IPS DF 4.7 (cell line): Measurements from ENCODE around the gene CCDC91.
"Not testable (repeated sequence)": the region's sequence is repeated elsewhere in the genome, so short reads cannot be mapped to it uniquely, and the experiment has no call there.

ENCODE experiments used
- DNase-seq: peaks from one replicate; pipeline ENCODE4 v3.0.0-alpha.2; 2013; ENCODE audit warnings: low spot score; ENCODE audit errors: extremely low read depth

The CCDC91 gene

DNA sequence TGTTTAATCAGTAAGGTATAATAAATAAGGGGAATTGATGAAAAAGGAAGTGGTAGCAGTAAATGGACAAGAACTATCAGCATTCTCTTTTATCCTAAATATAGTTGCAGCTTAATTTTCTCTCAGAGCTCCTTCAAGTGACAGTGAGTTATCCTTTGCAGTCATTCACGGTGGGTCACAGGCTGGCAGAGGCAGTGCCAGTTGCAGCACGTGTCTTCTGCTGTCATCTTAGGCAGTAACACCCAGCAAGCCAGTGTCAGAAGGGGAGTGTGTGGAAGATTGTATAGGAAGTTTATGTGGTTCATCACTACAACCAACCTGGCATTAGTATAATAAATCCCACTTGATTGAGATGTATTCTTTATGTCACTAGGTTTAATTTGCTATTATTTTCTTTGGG, 170.0 kb downstream of the CCDC91 start:
- DNase-seq, result no peak

GRCh38 chr12:28367326-28367725, 177.1 kb downstream of the CCDC91 start:
- no peak for DNase-seq

- no peak for DNase-seq
These were observed 177.7 kb downstream of the CCDC91 start for GRCh38 chr12:28367993-28368392.

GRCh38 chr12:28369483-28369882, 179.2 kb downstream of the CCDC91 start:
- DNase-seq, result no peak

DNA sequence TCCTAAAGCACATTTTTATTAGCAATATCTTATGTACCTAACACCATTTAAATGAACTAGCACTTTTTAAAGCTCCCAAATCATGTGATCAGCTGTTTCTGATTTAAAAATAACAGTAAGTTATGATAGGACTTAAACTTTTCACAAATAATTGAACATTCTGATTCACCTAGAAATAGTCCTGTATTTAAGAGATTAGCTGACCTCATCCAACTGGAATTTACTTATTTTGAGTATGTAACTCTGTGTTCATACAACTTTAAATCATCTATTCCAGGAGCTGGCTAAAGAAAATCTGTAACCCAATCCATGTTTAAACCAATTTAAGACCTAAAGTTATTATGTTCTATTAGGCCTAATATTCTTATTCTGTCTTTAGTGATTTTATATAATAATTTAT, 184.3 kb downstream of the CCDC91 start:
- no peak for DNase-seq

GRCh38 chr12:28378736-28379135, 188.5 kb downstream of the CCDC91 start:
- DNase-seq, result no peak

DNA sequence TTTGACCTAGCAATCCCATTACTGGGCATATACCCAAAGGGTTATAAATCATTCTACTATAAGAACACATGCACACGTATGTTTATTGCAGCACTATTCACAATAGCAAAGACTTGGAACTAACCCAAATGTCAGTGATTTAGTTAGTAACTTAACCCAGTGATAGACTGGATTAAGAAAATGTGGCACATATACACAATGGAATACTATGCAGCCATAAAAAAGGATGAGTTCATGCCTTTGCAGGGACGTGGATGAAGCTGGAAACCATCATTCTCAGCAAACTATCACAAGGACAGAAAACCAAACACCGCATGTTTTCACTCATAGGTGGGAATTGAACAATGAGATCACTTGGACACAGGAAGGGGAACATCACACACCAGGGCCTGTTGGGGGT, 189.5 kb downstream of the CCDC91 start:
- DNase-seq, result not testable (repeated sequence)

- DNase-seq, result no peak
These were observed 193.1 kb downstream of the CCDC91 start for GRCh38 chr12:28383368-28383767.

- DNase-seq, result no peak
These were observed 198.6 kb downstream of the CCDC91 start for GRCh38 chr12:28388879-28389278.

GRCh38 chr12:28390206-28390605, 199.9 kb downstream of the CCDC91 start:
- no peak for DNase-seq

- DNase-seq, result no peak
These were observed 200.6 kb downstream of the CCDC91 start for GRCh38 chr12:28390761-28391385.

GRCh38 chr12:28409892-28410291, 219.6 kb downstream of the CCDC91 start:
- no peak for DNase-seq

- DNase-seq, result no peak
These were observed 223.3 kb downstream of the CCDC91 start for GRCh38 chr12:28413460-28414109.

- DNase-seq, result no peak
These were observed 225.5 kb downstream of the CCDC91 start for GRCh38 chr12:28415755-28416154.

DNA sequence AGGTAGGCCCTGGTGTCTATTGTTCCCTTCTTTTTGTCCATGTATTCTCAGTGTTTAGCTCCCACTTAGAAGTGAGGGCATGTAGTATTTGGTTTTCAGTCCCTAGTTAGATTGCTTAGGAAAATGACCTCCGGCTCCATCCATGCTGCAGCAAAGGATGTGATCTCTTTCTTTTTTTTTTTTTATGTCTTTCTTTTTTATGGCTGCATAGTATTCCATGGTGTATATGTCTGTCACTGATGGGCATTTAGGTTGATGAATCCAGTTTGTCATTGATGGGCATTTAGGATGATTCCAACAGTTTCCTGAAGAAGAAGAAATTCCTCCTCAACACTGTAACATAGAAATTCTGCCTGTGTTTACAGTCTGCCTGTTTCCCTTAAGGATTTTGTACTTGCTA, 231.1 kb downstream of the CCDC91 start:
- no peak for DNase-seq

GRCh38 chr12:28424965-28425364, 234.7 kb downstream of the CCDC91 start:
- DNase-seq, result no peak

GRCh38 chr12:28425526-28425925, 235.3 kb downstream of the CCDC91 start:
- no peak for DNase-seq

DNA sequence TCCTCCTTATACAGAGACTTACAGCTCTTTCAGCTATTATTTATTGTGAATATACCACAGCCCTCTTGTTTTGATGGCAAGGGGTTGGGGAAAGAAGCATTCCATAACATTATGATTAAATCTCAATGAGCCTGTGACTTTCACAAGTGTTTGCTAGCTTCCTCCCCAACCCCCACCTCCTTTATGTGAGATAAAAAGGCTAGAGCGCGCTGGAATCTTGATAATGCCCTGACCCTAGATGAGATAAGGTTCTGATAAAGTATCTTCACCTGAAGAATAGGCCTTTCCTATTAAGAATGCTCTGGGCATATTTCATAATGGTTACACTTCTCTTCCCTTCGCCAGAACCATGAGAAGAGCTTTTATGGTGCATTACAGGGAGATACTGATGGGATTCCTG, 236.8 kb downstream of the CCDC91 start:
- DNase-seq, result no peak

DNA sequence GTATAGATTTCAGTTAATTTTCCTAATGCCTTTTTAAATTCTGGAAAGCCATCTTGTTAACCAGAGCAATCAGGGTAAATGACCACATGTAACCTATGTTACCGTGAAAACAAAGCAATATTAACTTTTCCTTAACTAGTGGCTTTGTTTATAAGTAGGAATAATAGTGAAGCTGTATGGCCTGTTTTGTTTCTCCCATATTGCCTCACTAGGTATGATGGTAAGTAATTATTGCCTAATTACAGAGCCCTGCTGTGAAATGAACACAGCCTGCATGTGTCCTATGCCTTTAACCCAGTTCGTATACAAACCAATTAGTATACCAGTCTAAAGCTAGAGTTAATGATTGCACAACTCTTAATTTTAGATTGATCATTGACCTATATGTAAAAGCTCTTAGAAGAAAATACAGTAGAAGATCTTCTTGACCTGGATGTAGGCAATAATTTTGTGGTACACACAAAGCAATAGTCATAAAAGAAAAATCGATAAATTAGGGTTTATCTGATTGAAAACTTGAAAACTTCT, 249.9 kb downstream of the CCDC91 start:
- no peak for DNase-seq

DNA sequence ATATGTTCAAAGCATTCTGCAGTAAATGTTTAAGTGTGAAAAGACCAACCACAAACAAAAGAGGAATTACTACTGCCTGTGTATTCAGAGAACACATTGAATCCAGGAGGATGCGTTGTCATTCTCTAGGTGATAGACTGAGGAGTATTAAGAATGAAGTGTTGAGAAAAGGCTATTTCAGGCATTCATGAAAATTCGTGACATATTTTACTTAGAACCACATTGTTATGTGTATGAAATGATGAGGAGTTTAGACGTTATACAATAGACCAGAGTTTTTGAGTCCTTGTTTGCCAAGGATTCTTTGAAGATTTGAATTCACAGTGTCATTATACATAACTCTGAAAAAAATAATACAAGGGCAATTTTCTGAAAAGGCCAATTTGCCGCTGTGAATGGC, 251.8 kb downstream of the CCDC91 start:
- DNase-seq, result no peak

GRCh38 chr12:28443337-28443736, 253.1 kb downstream of the CCDC91 start:
- no peak for DNase-seq

DNA sequence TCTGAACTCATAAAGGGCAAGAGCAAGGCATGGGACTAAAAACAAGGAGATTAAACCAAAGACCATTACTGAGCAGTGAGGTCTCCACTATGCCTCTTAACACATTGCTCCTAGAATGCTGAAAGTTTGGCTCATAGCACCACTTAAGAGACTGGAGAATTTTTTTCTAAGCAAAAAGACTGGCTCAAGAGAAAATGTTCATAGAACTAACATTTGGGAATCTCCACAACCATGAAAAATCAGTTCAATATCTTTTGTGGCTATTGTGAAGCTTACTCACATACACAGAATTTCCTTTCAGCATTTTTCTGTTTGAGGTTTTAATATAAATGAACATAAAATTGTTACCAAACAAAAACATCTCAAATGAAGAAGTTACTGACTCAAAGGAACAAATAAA, 255.8 kb downstream of the CCDC91 start:
- DNase-seq, result no peak

- DNase-seq, result no peak
These were observed 263.4 kb downstream of the CCDC91 start for GRCh38 chr12:28453686-28454085.
